Stimulated activated CD4-positive, alpha-beta T cell treated with anti-CD3 and anti-CD28 coated beads, Interleukin-2, amount 100 ng/mL, for 4 hours (primary cell): Measurements from ENCODE around the gene SLC25A10.
"Not testable (repeated sequence)": the region's sequence is repeated elsewhere in the genome, so short reads cannot be mapped to it uniquely, and the experiment has no call there.

Source experiments
- DNase-seq: peaks from one replicate; pipeline ENCODE4 v3.0.0-alpha.2; 2020; ENCODE audit warnings: low read depth

SLC25A10 gene

GRCh38 chr17:81722184-81723120 lies 10.4 kb downstream of the SLC25A10 start:
- DNase-seq, result no peak

GRCh38 chr17:81723651-81724209 lies 11.6 kb downstream of the SLC25A10 start:
- DNase-seq, result no peak

GRCh38 chr17:81725439-81725838 lies 13.4 kb downstream of the SLC25A10 start:
- DNase-seq, result no peak

- no peak for DNase-seq
These were observed 13.9 kb downstream of the SLC25A10 start for GRCh38 chr17:81726004-81726403.

GRCh38 chr17:81727324-81728031 lies 15.4 kb downstream of the SLC25A10 start:
- DNase-seq, result no peak

- DNase-seq, result peak; percentile 35
These were observed 21.7 kb downstream of the SLC25A10 start for GRCh38 chr17:81733507-81734404.

GRCh38 chr17:81734405-81735263 lies 22.6 kb downstream of the SLC25A10 start:
- DNase-seq, result no peak

GRCh38 chr17:81735264-81736102 lies 23.4 kb downstream of the SLC25A10 start:
- no peak for DNase-seq

- no peak for DNase-seq
These were observed 26.1 kb downstream of the SLC25A10 start for GRCh38 chr17:81737947-81738800.

GRCh38 chr17:81738801-81739393 lies 26.8 kb downstream of the SLC25A10 start:
- DNase-seq, result no peak

GRCh38 chr17:81739593-81739992 lies 27.5 kb downstream of the SLC25A10 start:
- DNase-seq, result not testable (repeated sequence)

- DNase-seq, result no peak
These were observed 28.4 kb downstream of the SLC25A10 start for GRCh38 chr17:81740395-81740961.

- no peak for DNase-seq
These were observed 29.0 kb downstream of the SLC25A10 start for GRCh38 chr17:81741049-81741593.

- no peak for DNase-seq
These were observed 29.7 kb downstream of the SLC25A10 start for GRCh38 chr17:81741594-81742452.
